ENCODE data around the gene TNRC18.
"Not testable (repeated sequence)": the region's sequence is repeated elsewhere in the genome, so short reads cannot be mapped to it uniquely, and the experiment has no call there.

The TNRC18 gene

DNA sequence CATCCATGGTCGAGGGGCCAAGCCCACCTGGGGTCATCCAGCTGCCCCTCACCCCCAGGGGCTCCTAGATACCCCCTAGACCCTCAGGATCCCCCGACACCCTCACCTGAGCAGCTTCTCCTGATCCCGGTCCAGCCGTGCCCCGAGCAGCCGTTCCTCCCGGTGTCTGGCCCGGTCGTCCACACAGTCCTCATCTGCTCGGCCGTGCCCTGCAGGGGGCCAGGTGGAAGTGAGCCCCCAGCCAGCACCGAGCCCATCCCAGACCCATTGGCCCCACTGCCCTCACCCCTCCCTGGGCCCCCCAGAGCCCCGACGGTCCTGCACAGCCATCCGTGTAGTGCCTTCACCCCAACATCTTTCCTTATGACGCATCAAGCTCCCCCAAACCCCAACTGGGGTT is 45.8 kb downstream of the TNRC18 start:
- no peak for DNase-seq (ENCODE audit: extremely low read depth in 1 of 2, low read depth in 1 of 2)

GRCh38 chr7:5377279-5377678 is 46.4 kb downstream of the TNRC18 start:
- DNase-seq (ENCODE audit: extremely low read depth in 1 of 2, low read depth in 1 of 2) = no peak

DNA sequence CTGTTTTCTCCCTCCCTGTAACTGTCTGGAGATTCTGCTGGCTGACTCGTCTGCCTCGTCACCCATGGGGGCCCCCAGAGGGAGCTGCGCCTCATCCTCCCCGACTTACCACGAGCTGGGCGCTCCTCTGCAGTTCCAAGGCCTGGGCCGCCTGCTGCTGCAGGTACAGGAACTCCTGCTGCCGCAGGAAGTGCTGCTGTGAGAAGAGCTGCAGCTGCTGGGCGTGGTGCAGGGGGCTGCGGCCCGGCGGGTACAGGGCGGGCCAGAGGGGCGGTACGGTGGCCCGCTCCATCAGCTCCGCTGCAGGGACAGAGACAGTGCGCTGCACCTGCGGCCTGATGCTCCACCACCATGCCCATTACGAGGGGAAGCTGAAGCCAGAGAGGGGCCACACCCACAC is 47.7 kb downstream of the TNRC18 start:
- no peak for DNase-seq (ENCODE audit: extremely low read depth in 1 of 2, low read depth in 1 of 2)

- no peak for DNase-seq (ENCODE audit: extremely low read depth in 1 of 2, low read depth in 1 of 2)
Observed at GRCh38 chr7:5374464-5374863, 49.2 kb downstream of the TNRC18 start.

DNA sequence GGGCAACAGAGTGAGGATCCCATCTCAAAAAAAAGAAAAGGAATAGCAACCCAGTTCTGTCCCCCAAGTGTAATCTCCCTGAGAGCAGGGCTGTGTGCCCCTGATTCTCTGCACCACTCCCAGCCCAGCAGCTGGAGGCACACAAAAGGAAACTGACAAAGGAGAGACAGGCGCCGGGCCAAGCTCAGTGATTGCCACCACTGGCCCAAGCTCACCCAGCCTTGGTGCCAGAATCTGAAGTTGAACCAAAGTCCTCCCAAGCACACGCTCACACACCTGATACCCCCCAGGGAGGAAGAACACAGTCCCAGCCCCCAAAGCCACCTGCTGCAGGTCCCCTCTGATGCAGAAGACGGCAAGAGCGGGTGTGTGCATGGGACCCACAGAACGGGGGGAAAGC is 50.3 kb downstream of the TNRC18 start:
- no peak for DNase-seq (ENCODE audit: extremely low read depth in 1 of 2, low read depth in 1 of 2)

DNA sequence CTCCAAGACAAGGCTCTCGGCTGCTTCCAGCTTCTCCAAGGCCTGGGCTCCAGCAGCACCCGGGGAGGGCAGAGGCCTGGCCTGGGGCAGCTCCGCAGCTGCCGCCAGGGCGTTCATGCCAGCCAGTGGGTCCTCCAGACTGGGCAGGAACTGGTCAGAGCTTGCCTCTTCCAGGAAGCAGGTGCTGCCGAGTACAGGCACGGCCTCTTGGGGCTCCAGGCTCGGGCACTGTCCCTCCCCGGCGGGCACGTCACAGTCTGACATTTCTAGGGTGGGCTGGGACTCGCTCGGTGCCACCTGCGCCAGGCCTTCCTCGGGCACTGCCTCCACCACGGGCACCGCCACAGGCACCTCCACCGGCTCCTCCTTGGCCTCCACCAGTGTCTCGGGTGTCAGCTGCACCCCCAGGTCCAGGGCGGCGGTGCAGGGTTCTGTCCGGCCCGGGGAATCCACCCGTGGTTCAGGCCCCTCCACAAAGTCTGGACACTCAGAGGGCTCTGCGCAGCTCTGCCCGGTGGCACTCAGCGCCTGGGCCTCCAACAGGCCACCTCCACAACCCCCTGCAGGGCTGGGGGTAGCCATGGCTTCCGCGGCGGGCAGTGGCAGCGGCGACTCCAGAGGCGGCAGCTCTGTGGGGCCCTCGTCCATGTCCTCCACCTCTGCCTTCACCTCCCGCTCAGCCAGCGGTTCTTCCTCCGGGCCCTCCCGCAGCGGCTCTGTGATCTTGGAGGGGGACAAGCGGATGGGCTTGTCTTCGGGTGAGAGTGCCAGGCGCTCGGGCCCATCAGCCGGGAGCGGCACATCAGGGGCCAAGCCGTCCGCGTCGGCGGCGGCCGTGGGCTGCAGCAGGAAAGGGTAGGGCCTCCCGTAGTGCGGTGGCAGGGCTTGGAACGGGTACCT is 52.9 kb downstream of the TNRC18 start:
- DNase-seq (ENCODE audit: extremely low read depth in 1 of 2, low read depth in 1 of 2) = no peak

- no peak for DNase-seq (ENCODE audit: extremely low read depth in 1 of 2, low read depth in 1 of 2)
Observed at GRCh38 chr7:5367661-5368060, 56.0 kb downstream of the TNRC18 start.

DNA sequence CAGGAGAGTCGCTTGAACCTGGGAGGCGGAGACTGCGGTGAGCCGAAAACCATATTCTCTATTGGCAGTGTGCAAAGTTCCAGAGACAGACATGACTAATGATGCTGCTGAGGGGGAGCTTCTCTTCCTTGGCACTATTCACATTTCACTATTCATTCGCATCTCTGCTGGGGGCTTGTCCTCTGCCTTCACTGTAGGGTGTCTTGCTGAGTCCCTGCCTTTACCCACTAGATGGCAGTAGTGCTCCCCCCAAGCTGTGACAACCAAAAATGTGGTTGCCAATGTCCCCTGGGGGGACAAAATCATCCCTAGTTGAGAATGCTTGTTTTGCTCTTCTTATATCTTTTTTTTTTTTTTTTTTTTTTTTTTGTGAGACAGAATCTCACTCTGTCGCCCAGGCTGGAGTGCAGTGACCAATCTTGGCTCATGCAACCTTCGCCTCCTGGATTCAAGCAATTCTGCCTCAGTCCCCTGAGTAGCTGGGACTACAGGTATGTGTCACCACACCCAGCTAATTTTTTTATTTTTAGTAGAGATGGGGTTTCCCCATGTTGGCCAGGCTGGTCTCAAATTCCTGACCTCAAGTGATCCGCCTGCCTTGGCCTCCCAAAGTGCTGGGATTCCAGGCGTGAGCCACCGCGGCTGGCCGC is 57.5 kb downstream of the TNRC18 start:
- DNase-seq (ENCODE audit: extremely low read depth in 1 of 2, low read depth in 1 of 2) = peak; percentile 19 to 20

DNA sequence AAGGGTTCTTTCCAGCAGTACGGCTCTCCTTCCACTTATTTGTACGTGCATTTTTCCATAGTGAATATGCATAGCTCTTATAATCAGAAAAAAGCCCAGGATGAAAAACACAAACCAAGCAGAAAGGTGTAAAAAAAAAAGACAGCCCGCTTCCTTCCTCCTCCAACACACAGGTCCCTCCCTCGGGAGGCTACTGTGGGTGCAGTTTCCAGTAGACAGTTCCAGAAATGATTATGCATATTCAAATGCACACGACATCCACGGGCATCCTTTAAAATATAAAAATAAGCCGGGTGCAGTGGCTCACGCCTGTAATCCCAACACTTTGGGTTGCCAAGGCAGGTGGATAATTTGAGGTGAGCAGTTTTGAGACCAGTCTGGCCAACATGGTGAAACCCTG is 59.9 kb downstream of the TNRC18 start:
- DNase-seq (ENCODE audit: extremely low read depth in 1 of 2, low read depth in 1 of 2) = no peak

GRCh38 chr7:5362466-5362865 is 61.2 kb downstream of the TNRC18 start:
- DNase-seq (ENCODE audit: extremely low read depth in 1 of 2, low read depth in 1 of 2) = no peak

DNA sequence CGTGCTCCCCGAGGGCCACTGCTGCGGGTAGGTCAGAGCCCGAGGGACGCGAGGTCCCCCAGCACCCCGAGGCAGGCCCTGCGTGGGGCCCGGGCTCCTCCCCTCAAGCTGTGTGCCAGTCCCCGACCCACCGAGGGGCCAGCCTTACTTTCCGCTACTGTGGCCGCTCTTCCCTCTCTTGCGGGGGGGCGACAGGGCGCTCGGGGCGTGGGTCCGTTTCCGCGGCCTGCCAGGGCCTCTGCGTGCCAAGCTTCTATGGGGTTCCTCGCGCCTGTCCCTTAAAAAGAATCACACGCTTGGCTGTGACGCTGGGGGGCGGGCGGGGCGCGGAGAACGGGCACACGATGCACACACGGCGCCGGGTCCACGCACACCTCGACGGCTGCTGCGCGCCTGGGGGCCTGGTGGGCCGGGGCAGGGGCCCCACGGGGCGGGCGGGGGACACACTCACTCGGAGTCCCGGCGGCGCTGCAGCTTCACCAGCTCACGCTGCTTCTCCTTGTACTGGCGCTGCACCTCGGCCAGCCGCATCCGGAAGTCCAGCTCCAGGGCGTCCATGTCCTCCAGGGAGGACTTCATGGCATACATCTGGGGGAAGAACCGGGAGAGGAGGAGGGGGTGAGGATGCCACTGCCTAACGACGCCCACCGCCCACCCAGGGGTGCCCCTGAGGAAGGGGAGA is 62.0 kb downstream of the TNRC18 start:
- no peak for DNase-seq (ENCODE audit: extremely low read depth in 1 of 2, low read depth in 1 of 2)

GRCh38 chr7:5360971-5361370 is 62.7 kb downstream of the TNRC18 start:
- DNase-seq (ENCODE audit: extremely low read depth in 1 of 2, low read depth in 1 of 2) = no peak

- no peak for DNase-seq (ENCODE audit: extremely low read depth in 1 of 2, low read depth in 1 of 2)
Observed at GRCh38 chr7:5360451-5360850, 63.2 kb downstream of the TNRC18 start.

DNA sequence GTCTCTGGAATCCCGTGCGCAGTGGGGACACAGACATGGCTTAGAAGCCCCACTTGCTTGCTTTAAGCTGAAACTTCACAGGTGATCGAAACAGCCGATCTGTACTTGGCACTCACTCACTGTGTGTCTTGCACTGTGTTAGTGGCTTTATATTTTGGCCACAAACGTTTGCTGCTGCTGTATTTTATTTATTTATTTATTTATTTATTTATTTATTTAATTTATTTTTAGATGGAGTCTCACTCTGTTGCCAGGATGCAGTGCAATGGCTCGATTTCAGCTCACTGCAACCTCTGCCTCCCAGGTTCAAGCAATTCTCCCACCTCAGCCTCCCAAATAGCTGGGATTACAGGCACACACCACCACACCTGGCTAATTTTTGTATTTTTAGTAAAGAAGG is 63.6 kb downstream of the TNRC18 start:
- not testable (repeated sequence) for DNase-seq (ENCODE audit: extremely low read depth in 1 of 2, low read depth in 1 of 2)

DNA sequence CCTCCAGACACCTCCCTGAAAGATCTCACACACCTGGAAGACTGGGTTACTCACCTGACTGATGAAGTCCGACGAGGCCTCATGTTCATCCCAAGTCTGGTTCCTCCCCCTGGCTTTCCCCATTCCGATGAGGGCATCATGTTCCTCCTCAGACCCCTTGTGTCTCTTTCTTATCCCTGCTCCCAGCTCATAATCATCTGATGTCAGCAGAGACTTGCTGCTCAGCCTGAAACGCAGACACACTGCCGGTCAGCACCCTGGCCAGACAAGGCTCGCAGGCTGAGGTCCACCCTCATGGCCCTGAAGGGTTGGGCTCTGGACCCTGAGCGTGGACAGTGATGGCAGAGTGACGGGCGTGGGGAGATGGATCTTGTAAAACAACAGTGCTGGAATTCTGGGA is 64.3 kb downstream of the TNRC18 start:
- DNase-seq (ENCODE audit: extremely low read depth in 1 of 2, low read depth in 1 of 2) = no peak

DNA sequence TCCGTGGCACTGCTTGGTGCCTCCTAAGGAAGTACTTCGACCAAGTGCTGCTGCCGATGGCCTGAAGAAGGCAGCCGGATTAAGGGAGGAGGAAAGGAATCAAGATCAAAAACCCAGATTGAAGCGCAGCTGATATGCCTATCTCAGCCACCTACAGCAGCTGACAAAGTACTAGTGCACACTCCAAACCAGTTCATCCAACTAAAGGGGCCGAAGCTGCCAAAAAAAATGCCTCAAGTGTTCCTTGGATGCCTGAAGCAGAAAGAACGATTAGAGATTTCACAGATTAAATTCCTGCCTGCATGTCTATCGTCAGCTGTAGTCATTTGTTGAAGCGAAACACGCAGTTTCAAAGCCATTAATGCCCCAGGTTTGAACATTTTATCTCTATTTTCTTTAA is 65.7 kb downstream of the TNRC18 start:
- no peak for DNase-seq (ENCODE audit: extremely low read depth in 1 of 2, low read depth in 1 of 2)

GRCh38 chr7:5356751-5357119 is 66.9 kb downstream of the TNRC18 start:
- DNase-seq (ENCODE audit: extremely low read depth in 1 of 2, low read depth in 1 of 2) = no peak

DNA sequence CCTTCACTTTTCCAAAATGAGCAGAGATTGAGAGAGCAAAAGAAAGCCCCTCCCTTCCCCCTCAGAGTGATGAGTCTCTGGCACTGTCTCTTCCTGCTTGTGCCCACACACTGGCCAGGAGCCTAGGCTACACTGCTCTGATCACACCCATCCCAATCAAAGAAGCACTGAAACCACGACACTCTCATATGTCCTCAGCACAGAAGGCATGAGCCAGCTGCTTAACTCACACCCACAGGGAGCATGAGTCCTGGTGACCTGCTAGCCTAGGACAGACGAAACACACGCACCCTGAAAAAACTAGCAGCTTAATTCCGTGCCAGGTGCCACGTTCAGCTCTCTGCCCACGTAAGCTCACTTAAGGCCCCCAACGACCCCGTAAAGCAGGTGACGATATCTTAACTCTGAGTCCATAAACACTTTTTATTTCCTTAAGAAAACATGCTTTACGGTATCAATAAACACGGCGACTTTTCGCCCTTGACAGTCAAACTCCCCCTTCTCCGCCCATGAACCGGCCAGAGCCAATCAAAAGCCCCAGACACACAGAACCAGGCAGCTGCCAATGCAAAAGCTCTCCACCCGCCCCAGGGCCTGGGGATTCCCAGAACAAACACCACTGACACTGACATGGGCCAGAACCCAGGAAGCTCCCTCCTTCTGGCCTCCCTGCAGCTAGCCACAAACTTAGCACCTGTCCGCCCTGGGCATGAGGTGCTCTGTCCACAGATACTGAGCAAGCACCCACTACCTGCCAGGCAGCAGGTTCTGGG is 69.0 kb downstream of the TNRC18 start:
- DNase-seq (ENCODE audit: extremely low read depth in 1 of 2, low read depth in 1 of 2) = no peak

- no peak for DNase-seq (ENCODE audit: extremely low read depth in 1 of 2, low read depth in 1 of 2)
Observed at GRCh38 chr7:5352440-5353010, 71.1 kb downstream of the TNRC18 start.

- no peak for DNase-seq (ENCODE audit: extremely low read depth in 1 of 2, low read depth in 1 of 2)
Observed at GRCh38 chr7:5351507-5352265, 71.9 kb downstream of the TNRC18 start.

Measured in stimulated activated CD8-positive, alpha-beta memory T cell treated with anti-CD3 and anti-CD28 coated beads, Interleukin-7, amount 100 ng/mL, for 48 hours (primary cell).